Myocyte (in vitro differentiated cells): Measurements from ENCODE around the gene HDAC5. TPM values are rescaled to one million over a fixed set of nuclear protein-coding genes. Genes with fewer than 3 reads are reported as not detected.
"Not testable (repeated sequence)": the region's sequence is repeated elsewhere in the genome, so short reads cannot be mapped to it uniquely, and the experiment has no call there.

Experiments used
- DNase-seq: peaks from one replicate; pipeline ENCODE4 v3.0.0-alpha.2; 2012; ENCODE audit warnings: low read depth
- total RNA-seq: library from RNA; depleted of rRNA; stranded (reverse); fragments of >200 nt; gene quantifications from 2 replicates; pipeline ENCODE4 v1.2.3, GENCODE V29; 2014

The HDAC5 gene
- total RNA-seq, 1 donor from 2014 or later: 649 TPM

GRCh38 chr17:44112284-44113280 lies 10.9 kb downstream of the HDAC5 start:
- DNase-seq: peak; percentile 94

- DNase-seq: no peak
Measured at GRCh38 chr17:44111777-44112176, 11.7 kb downstream of the HDAC5 start.

- DNase-seq: peak; percentile 97
Measured at GRCh38 chr17:44110823-44111633, 12.4 kb downstream of the HDAC5 start.

GRCh38 chr17:44110011-44110686 lies 13.3 kb downstream of the HDAC5 start:
- no peak for DNase-seq

- DNase-seq: no peak
Measured at GRCh38 chr17:44109312-44109630, 14.2 kb downstream of the HDAC5 start.

GRCh38 chr17:44108440-44109311 lies 14.8 kb downstream of the HDAC5 start:
- peak; percentile 93 for DNase-seq

- no peak for DNase-seq
Measured at GRCh38 chr17:44106801-44107200, 16.6 kb downstream of the HDAC5 start.

GRCh38 chr17:44105941-44106340 lies 17.5 kb downstream of the HDAC5 start:
- DNase-seq: no peak

- no peak for DNase-seq
Measured at GRCh38 chr17:44105483-44105882, 18.0 kb downstream of the HDAC5 start.

GRCh38 chr17:44102849-44103622 lies 20.4 kb downstream of the HDAC5 start:
- DNase-seq: no peak

- not testable (repeated sequence) for DNase-seq
Measured at GRCh38 chr17:44101858-44102257, 21.6 kb downstream of the HDAC5 start.

- peak; percentile 67 for DNase-seq
Measured at GRCh38 chr17:44097110-44097958, 26.1 kb downstream of the HDAC5 start.

- peak; percentile 97 for DNase-seq
Measured at GRCh38 chr17:44095647-44096496, 27.6 kb downstream of the HDAC5 start.

- DNase-seq: no peak
Measured at GRCh38 chr17:44095388-44095646, 28.1 kb downstream of the HDAC5 start.

GRCh38 chr17:44094701-44095387 lies 28.6 kb downstream of the HDAC5 start:
- DNase-seq: peak; percentile 80

GRCh38 chr17:44093231-44093900 lies 30.1 kb downstream of the HDAC5 start:
- DNase-seq: peak; percentile 77

GRCh38 chr17:44092051-44092450 lies 31.4 kb downstream of the HDAC5 start:
- DNase-seq: no peak
